Stimulated activated CD4-positive, alpha-beta T cell treated with anti-CD3 and anti-CD28 coated beads, Interleukin-1b, Interleukin-23, amount 100 ng/mL, for 4 hours (primary cell): ENCODE measurements around the gene GATD1.

Source experiments
- DNase-seq, 2 donors: peaks; one replicate each; pipeline ENCODE4 v3.0.0-alpha.2; 2020; ENCODE audit warnings: low read depth in 2 of 2

The GATD1 gene, protein sequence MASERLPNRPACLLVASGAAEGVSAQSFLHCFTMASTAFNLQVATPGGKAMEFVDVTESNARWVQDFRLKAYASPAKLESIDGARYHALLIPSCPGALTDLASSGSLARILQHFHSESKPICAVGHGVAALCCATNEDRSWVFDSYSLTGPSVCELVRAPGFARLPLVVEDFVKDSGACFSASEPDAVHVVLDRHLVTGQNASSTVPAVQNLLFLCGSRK

DNA sequence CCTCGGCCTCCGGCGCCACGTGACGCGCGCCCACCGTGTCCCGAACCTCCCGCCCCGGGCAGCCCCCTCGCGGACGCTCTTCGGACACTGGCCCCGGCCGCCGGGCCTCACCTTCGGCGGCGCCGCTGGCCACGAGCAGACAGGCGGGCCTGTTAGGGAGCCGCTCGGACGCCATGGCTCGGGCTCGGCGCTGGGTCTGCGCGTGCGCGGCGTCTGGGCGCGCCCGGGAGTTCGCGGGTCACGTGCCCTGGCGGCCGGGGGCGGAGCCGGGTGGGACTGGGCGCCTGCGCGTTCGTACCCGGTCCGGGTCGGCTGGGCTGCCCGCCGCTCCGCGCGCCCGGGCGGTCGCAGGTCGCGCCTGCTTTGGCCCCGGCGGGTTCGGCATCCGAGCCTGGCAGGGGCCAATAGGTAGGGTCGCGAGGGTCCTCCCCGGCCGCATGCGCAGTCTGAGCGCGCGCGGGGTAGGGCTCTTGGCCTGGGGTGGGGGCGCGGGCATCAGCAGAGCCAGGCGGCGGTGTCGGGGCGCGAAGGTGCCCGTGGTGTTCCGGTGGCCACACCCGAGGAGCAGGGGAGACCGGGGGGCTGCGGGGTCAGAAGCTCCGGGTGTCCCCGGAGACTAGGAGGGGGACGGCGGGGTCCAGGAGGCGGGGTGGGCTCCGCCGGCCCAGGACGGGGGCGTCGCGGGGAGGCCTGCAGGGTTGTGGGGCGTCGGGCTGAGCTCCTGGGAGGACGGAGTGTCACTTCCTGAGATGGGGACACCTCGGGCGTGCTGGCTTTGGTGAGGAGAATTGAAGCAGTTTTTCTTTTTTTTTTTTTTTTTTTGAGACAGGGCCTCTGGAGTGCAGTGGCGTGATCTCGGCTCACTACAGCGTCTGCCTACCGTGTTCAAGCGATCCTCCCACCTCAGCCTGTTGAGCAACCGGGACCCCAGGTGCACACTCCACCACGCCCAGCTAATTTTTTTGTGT is at the start of gene GATD1:
GATD1 (minus strand) TSS at position 200 of the 968 bp plus-strand sequence; CDS start at position 175, 25 bp downstream.
- DNase-seq = peak; percentile 90 to 97

DNA sequence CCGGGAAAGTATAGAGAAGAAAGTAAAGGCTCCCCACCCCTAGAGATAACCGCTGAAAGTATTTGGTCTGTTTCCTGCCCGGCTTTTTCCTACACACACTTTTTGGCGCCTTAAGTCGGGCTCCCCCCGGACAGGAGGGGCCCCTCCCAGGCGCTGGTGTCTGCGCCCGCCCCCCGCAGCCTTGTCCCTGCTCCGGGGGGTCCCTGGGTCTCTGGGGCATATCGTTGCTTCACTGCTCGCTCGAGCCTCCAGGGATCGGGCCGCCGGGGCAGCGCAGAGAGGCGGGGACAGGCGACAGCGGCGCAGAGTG is 49.5 kb upstream of the GATD1 start:
- no peak for DNase-seq

DNA sequence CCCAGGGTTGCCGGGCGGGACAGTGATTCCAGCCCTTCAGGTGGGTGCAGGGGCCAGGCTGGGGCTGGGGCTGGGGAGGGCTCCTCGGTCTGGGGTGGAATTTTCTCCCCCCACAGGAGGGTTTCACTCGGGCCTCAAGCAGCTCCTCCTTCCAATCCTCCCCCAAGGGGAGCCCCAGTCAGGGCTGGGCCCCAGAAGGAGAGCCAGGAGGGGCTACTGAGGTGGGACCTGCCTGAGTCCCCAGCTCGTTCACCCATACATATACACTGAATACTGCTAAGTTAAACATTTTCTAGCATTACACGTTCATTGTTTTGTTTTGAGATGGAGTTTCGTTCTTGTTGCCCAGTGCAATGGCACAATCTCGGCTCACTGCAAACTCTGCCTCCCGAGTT is 48.9 kb upstream of the GATD1 start:
- DNase-seq = no peak

DNA sequence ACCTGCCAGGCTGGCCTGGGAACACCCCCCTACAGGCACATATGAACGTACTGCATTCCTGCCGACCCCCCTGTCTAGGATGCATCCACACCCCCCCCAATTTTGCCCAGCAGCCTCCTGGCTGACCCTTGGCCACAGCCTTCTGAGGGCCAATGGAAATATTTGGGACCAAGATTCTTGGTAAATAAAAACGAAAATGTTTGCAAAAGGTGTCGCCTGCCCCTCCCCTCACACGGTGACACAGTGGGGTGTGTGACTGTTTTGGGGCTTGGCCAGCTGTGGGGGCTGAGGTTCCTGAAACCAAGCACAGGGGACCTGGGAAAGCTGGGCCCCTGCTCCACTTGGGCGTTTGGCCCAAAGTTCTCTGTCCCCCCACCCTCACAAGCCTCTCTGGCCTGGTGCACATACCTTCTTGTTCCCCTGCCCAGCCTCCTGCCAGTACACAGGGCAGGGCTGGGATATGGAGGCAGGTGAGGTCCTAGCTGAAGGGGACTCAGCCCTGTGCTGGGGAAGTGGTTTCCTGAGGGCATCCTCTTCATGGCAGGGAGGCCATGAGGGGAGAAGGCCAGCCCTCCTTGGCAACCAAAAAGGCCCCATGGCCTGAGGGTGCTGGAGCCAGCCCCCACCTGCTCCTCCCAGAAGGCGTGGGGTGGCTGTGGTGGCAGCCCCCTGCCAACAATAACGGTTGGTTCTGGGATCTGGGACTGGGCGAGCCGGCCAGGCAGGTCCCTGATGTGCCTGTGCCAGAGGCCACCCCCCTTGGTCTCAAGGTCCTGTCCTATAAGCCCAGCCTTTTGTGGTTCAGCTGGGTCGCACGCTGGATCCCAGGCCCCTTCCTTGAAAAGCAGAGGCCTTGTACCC is 48.3 kb upstream of the GATD1 start:
- DNase-seq = no peak

DNA sequence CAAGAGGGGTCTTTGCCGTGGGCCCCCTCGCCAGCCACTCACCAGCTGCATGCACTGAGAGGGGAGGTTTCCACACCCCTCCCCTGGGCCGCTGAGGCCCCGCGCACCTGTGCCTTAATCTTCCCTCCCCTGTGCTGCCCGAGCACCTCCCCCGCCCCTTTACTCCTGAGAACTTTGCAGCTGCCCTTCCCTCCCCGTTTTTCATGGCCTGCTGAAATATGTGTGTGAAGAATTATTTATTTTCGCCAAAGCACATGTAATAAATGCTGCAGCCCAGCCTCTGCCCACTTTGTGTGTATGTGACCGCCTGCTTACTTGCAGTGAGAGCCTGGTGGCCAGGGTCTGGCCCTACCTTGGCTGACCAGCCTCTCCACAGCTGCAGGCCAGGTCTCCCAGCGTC is 47.7 kb upstream of the GATD1 start:
- no peak for DNase-seq

DNA sequence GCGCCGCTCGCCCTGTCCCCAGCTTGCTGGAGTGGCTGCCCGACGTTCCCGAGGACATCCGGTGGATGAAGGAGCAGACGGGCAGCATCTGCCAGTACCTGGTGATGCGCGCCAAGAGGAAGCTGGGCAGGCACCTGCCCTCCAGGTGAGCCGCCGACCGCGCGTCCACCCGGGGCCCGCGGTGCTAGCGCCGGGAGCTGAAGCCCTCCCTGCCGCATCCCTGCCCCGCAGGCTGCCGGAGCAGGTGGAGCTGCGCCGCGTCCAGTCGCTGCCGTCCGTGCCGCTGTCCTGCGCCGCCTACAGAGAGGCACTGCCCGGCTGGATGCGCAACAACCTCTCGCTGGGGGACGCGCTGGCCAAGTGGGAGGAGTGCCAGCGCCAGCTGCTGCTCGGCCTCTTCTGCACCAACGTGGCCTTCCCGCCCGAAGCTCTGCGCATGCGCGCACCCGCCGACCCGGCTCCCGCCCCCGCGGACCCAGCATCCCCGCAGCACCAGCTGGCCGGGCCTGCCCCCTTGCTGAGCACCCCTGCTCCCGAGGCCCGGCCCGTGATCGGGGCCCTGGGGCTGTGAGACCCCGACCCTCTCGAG is 47.1 kb upstream of the GATD1 start:
- DNase-seq = no peak

DNA sequence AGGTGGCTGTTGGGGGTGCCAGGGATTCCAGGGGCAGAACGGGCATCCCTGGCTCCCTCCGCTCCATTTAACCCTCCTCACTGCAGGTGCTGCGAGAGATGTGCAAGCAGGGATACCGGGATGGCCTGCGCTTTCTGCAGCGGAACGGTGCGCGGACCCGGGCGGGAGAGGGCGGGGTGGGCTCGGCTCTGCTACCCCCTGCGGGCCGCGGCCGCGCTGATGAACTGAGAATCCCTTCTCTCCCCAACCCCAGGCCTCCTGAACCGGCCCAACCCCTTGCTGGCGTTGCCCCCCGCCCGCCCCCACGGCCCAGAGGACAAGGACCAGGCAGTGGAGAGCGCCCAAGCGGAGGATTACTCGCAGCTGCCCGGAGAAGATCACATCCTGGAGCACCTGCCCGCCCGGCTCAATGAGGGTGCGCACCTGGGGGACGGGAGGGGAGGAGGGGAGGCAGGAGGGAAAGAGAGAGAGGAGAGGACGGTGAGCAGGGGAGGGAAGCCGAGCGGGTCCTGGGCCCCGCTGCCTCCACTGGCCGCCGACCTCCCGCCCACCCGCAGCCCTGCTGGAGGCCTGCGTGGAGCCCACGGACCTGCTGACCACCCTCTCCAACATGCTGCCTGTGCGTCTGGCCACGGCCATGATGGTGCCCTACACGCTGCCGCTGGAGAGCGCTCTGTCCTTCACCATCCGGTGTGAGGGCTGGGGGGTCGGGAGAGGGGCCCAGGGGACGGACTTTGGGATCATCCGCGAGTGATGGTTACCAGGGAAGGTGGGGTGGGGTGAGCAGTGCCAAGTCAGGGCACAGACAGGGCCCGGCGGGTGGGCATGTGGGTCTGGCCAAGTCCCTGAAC is 46.4 kb upstream of the GATD1 start:
- no peak for DNase-seq

DNA sequence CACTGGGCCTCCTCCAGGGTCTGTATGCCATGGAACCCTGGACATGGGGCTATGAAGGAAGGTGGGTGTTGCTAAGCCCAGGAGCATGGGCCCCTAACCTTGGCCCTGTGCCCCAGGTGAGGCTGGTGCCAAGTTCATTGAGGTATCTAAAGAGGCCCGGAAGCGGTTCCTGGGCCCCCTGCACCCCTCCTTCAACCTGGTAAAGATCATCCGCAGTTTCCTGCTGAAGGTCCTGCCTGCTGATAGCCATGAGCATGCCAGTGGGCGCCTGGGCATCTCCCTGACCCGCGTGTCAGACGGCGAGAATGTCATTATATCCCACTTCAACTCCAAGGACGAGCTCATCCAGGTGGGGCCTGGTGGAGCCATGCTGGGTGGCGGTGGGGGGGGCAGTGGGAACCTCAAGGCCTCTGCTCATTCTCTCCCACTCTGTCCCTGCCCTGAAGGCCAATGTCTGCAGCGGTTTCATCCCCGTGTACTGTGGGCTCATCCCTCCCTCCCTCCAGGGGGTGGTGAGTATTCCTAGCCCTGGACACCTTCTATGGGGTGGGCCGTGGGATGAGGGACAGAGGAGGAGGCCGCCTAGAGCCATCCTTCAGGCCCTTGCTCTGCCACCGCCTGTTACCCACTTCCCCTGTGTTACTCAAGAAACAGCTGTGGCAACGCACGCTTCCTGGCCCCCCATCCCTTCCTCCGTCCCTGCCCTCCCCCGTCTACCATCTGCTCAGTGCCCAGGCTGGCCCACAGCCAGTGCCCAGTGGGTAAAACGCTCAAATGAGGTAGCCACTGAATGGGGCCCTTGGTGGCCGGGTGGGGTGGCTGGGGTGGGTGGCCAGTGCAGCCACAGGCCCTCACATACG is 44.5 kb upstream of the GATD1 start:
- no peak for DNase-seq

DNA sequence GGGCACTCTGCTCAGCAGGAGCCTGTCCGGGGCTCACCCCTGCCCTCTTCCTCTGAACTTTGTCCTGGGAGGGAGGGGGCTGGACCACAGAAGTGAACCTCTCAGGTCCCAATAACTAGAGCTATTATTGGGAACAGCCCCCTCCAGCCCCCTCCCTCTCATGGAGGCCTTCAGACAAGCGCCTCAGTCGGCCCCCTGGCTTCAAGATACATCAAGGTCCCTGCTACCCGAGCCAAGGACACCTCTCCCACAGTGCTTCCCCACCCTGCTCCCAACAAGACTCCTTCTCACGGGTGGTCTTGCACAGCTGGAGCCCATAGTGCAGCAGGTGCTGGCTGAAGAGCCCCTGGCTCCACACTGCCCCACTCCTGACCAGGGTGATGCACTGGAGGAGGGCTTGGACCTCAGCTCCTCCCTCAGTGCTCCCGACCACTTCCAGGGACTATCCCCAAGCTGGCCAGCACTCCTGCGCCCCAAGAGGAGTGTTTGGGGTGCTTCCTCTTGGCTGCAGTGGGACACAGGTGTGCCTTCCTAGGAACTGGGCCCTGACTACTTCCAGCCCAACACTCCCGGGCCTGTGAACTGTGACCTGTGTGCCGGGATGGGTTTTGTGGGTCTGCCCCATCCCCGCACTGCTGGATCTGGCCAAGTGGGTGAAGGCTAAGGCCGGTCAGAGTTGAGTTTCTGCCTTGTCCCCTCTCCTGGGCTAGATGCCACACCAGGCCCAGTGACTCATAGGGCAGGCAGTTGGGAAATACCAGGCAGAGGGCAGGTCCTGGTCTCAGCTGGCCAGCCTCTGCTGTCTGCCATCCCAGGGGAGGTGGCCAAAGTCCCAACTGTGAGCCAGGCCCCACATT is 43.6 kb upstream of the GATD1 start:
- DNase-seq = no peak

DNA sequence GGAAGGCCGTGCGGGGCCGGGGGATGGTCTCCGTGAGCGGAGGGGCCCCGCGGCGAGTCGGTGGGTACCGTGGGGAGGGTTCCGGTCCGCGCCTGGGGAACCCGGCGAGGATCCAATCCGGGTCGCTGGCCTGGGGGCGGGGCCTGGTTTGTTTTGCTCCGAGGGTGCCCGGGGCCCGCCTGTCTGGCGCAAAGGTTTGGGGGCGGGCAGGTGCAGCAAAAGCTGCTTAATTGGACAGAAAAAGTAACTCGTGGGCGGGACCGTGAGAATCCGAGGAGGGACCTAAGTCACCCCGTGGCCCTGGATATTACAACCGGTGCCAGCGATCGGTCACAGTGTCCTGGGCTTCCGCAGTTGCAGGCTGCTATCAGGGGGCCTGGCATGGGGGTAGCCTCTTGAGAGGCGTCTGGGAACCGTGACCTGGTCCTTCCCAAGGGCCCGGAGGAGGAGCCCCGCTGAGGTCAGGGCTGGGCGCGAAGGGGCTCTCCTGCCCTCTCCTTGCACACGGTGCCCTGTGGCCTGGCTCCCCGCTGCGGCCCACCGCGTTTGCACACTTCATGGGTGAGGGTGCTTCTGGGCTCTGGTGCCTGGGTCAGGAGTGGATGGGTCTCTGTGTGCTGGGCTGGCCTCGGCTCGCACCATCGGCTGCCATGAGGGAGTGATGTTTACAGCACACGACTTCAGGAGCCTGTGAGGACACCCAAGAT is 42.8 kb upstream of the GATD1 start:
- peak; percentile 78 to 86 for DNase-seq

DNA sequence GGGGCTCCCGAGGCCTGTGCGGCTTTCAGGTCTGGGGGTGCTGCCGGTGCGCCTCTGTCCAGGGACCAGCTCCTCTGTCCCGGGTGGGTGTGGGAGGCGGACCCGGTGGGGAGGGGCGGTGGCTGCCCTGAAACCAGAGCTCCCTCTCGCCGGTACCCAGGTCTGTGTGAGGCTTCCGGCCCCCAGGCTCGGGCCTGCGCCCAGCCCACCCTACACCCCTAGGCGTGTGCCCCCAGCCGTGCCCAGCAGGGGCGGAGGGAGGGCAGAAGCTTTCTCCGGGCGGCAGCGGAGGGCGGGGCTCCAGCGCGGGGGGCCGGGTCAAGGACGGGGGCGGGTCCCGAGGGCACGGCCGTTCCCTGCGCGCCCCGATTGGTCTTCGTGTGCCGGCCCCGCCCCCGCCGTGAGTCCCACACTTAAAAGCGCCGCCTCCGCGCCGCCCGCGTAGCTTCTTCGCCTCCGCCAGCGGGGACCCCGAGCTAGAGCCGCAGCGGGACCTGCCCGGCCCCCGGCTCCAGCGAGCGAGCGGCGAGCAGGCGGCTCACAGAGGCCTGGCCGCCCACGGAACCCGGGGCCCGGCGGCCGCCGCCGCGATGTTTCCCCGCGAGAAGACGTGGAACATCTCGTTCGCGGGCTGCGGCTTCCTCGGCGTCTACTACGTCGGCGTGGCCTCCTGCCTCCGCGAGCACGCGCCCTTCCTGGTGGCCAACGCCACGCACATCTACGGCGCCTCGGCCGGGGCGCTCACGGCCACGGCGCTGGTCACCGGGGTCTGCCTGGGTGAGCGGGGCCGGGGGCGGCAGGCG is 42.0 kb upstream of the GATD1 start:
- peak; percentile 91 to 94 for DNase-seq

DNA sequence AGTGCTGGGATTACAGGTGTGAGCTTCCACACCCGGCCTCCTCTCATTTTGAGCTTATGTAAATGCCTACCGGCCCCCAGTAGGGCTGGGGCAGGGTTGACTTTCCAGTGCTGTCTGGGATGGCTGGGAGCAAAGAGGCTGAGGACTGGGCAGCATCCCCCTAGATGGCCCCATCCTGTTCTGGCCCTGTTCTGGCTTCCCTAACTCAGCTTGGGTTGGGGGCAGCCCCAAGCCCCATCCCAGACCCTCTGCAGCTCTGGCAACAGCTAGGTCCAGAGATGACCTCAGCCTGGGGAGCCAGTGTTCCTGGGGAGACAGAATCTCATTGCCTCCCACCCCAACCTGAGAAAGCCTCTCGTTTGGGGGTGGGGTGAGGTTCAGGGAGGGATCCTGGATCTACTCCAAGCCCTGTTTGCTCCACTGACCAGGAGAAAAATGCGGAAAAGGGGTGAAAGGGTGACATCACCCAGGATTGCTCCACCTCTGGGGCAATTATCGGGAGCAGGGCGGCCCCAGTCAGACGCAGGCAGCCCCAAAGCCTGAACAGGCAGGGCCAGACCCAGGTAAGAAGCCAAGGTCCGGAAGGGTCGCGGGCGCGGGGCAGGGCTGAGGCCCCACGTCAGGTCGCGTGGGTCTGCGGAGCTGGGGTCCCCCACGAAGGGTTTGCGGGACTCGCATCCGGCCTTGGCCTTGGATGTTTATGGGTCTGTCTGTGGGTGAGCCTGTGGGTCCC is 41.3 kb upstream of the GATD1 start, which contains the start of gene PNPLA2:
PNPLA2 (plus strand) TSS at position 519 of the 733 bp plus-strand sequence. CDS start 805 bp downstream, outside the sequence.
- no peak for DNase-seq

DNA sequence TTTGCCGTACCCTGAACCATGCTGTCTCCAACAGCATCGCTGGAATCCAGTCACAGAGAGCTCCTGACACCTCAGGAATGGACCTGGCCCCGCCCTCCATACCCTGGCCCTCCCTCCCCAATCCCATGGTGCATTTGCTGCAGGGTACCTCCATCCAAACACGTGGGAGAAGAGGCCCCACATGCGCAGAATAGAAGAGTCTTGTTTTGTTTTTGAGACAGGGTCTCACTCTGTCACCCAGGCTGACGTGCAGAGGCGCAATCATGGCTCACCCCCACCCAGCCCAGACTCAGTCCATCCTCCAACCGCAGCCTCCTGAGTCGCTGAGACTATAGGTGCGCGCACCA is 39.1 kb upstream of the GATD1 start:
- no peak for DNase-seq

DNA sequence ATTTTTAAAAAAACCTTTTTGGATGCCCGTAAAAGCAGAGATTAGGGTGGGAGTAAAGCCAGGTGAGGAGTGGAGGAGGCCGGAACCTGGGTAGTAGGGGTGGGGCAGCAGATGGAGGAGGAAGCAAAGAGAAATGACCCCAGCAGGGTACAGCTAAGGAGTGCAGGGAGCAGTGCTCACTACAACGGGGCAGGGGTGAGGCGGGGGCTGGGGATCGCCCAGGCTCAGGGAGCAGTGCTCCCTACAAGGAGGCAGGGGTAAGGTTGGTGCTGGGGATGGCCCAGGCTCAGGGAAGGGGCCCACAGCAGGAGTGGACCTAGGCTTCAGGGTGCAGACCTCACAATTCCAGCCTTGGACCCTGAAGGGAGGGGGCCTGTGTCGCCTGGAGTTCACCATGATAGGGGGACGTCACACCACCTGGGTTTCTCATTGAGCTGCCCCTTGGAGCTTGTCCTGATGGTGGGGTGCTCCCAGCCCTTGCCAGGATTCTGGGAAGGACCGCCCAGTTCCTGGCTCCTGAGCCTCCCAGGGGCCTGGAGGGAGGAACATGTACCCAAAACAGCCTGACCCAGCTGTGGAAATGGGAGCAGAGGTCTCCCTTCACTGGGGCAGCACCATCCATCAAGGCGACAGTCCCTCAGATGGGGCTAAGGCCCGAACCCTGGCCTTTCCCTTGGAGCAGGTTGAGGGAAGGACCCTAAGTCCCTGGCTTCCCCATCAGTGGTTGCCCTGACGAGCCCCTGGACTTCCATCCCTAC is 38.6 kb upstream of the GATD1 start:
- no peak for DNase-seq

DNA sequence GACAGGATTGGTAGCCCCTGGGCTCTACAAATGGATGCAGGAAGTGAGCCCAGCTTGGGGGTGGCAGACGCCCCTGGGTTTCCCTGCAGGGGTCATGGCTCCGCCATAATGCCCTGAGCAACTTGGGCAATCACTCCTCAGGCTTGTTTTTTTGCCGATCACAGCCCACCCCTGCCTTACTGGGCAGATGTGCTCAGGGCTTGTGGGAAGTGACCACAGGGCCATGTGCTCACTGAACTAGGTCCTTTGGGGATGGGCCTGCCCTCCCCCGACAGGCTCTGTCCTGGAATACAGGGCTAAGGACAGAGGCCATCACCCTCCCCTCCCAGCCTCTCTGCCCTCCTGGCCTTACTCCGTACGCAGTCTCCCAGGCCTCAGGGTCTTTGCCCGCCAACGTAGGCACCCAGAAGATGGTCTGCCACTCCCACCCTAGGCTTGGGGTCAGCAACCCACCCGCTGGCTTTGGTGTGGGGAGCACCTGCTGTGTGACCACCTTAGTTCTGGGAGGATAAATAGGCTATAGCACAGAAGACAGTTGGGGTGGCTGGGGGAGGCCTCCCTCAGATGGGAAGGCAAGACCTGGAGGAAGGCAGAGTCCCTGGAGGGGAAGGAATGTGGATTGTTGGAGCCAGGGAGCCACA is 36.3 kb upstream of the GATD1 start:
- no peak for DNase-seq

DNA sequence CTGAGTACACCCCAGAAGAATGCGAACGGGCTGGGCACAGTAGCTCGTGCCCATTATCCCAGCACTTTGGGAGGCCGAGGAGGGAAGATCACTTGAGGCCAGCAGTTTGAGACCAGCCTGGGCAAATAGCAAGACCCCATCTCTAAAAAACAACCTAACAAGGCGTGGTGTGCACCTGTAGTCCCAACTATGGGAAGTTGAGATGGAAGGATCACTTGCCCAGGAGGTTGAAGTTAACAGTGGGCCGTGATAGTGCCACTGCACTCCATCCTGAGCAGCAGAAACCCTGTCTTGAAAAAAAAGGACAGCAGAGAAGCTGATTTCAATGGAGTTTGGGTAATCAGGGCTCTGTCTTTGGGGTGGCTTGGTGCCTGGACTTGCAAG is 35.8 kb upstream of the GATD1 start:
- no peak for DNase-seq
